ENCODE results near the gene IL6R. TPM values are rescaled to one million over a fixed set of nuclear protein-coding genes. Genes with fewer than 3 reads are reported as not detected.

IL6R gene
- total and polyA plus RNA-seq, 8 donors = 1.9 to 73.9 (median 21.1) TPM

DNA sequence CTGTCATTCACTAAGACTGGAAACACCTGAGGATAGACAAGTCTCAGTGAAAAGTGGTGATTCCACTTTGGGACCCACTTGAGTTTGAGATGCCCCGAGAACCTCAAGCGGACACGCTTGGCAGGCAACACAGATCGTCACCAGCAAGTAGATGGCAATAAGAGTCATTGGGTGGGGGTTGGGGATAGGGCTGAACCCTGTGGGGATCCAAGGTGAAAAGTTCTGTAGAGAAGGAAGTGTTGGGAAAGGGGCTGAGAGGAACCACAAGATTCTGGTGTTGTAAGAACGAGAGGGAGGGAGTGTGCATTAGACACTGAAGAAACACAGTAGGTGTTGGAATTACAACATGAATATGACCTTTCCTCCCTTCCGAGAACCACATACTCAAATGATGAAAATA lies 51.5 kb downstream of the IL6R start:
- intact Hi-C loops (cut with DNase I; ENCODE audit: low total_unique reads) = no loop called here
- TF ChIP-seq, protein P1, sequence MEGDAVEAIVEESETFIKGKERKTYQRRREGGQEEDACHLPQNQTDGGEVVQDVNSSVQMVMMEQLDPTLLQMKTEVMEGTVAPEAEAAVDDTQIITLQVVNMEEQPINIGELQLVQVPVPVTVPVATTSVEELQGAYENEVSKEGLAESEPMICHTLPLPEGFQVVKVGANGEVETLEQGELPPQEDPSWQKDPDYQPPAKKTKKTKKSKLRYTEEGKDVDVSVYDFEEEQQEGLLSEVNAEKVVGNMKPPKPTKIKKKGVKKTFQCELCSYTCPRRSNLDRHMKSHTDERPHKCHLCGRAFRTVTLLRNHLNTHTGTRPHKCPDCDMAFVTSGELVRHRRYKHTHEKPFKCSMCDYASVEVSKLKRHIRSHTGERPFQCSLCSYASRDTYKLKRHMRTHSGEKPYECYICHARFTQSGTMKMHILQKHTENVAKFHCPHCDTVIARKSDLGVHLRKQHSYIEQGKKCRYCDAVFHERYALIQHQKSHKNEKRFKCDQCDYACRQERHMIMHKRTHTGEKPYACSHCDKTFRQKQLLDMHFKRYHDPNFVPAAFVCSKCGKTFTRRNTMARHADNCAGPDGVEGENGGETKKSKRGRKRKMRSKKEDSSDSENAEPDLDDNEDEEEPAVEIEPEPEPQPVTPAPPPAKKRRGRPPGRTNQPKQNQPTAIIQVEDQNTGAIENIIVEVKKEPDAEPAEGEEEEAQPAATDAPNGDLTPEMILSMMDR (IDR thresholded peaks at IDR 0.05) = no peak
- TF ChIP-seq POLR2A (IDR thresholded peaks at IDR 0.05) = no peak
- no peak for TF ChIP-seq POLR2AphosphoS5 (IDR thresholded peaks at IDR 0.05)
- no peak for TF ChIP-seq EP300 (IDR thresholded peaks at IDR 0.05)
- H3K4me1 ChIP-seq = peaks cover 0 to 17% (median 8%) of the 10 kb centered on the region in 4 donors
- no peaks in the 10 kb centered on the region for H3K27me3 ChIP-seq
- WGBS, 5 donors = 89 to 97% (median 94%) methylated on average over 6 of the region's 6 CpGs
- peak overlapping the region in 2 of 5 donors; percentile 46 to 57 for H3K27ac ChIP-seq
- DNase-seq = no peak
- peaks cover 29 to 95% (median 85%) of the 10 kb centered on the region in 4 donors for H3K36me3 ChIP-seq
- no peaks in the 10 kb centered on the region for H3K9me3 ChIP-seq
- H3K4me3 ChIP-seq = no peak overlapping the region

DNA sequence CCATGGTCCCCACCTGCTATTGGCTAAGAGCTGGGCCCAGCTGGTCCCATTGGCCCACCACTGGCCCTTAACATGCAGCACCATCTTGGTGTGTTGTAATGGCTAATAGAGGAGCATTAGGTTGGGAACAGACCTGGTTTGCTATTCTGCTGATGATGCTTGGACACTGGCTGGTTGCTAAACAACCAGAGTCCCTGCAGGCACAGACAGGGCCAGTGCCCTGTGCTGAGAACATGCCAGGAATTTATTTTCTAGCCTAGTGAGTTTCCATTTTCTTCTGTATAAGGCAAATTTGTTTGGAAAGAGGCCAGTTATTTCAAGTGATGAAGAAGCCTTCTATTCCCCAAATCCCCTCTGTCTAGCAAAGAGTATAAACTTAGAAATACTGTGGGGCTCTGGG lies 53.9 kb downstream of the IL6R start:
- no peaks in the 10 kb centered on the region for H3K9me3 ChIP-seq
- no peak for DNase-seq
- H3K4me1 ChIP-seq = peaks cover 0 to 23% (median 7%) of the 10 kb centered on the region in 4 donors
- no peak overlapping the region for H3K27ac ChIP-seq
- TF ChIP-seq, protein P1 (IDR thresholded peaks at IDR 0.05) = no peak
- no peak for TF ChIP-seq POLR2A (IDR thresholded peaks at IDR 0.05)
- no peak for TF ChIP-seq EP300 (IDR thresholded peaks at IDR 0.05)
- no peak for TF ChIP-seq POLR2AphosphoS5 (IDR thresholded peaks at IDR 0.05)
- intact Hi-C loops (cut with DNase I; ENCODE audit: low total_unique reads) = no loop called here
- H3K36me3 ChIP-seq = peaks cover 21 to 80% (median 60%) of the 10 kb centered on the region in 4 donors
- no peak overlapping the region for H3K4me3 ChIP-seq
- H3K27me3 ChIP-seq = no peaks in the 10 kb centered on the region

DNA sequence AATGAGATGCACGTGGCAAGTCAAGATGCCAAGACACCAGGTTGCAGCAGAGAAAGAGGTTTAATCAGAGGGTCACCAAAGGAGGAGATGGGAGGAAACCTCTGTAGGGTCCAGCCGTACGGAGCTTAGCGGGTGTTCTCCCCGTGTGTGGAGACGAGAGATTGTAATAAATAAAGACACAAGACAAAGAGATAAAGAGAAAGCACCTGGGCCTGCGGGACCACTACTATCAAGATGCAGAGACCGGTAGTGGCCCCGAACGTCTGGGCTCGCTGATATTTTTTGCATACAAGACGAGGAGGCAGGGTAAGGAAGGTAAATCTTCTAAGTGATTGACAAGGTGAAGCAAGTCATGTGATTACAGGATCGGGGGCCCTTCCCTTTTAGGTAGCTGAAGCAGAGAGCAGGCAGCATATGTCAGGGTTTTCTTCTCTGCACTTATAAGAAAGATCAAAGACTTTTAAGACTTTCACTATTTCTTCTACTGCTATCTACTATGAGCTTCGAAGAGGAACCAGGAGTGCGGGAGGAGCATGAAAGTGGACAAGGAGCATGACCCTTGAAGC lies 55.6 kb downstream of the IL6R start:
- Histone ChIP-seq H3K36me3 (peaks cover 16 to 78% (median 56%) of the 10 kb centered on the region in 4 donors), H3K4me3 (no peak overlapping the region), H3K9me3 (no peaks in the 10 kb centered on the region), H3K4me1 (peaks cover 0 to 37% (median 7%) of the 10 kb centered on the region in 4 donors), H3K27ac (peak overlapping the region in 1 of 5 donors; percentile 29), H3K27me3 (no peaks in the 10 kb centered on the region)
- DNase-seq = no peak
- 58 to 74% (median 62%) methylated on average over 15 of the region's 15 CpGs for WGBS, 5 donors
- no peak for TF ChIP-seq POLR2AphosphoS5 (IDR thresholded peaks at IDR 0.05)
- intact Hi-C loops (cut with DNase I; ENCODE audit: low total_unique reads) = loop anchor here (10.0 kb wide), 1 partner anchor 56 kb away; the partner anchor contains the start of gene IL6R

DNA sequence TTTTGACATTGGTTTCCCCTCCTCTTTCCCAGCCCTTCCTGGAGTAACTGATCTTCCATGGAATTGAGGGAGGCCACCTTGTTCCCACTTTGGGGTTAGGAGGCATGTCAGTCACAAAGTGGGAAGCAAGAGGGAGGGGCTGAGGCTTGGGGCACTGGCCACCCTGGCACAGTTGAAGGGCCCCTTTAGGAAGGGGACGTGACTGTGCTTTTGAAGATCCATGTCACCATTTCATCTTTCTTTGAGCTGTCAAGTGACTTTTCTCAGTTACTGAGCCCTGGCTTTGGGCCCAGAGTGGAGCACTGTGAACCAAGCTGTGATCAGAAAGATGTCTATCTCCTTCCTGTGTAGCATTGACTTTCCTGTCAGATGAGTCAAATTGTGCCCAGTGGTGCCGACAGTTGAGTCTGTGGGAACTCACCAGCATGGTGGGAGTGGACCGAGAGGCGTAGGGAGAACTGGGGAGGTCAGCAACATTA lies 58.4 kb downstream of the IL6R start:
- Histone ChIP-seq H3K27ac (peak overlapping the region in 4 of 5 donors; percentile 44 to 75 (median 66)), H3K36me3 (peaks cover 15 to 64% (median 38%) of the 10 kb centered on the region in 4 donors), H3K9me3 (no peaks in the 10 kb centered on the region), H3K27me3 (no peaks in the 10 kb centered on the region), H3K4me3 (no peak overlapping the region), H3K4me1 (peaks cover 0 to 54% (median 14%) of the 10 kb centered on the region in 4 donors)
- no peak for TF ChIP-seq POLR2AphosphoS5 (IDR thresholded peaks at IDR 0.05)
- TF ChIP-seq EP300 (IDR thresholded peaks at IDR 0.05) = no peak
- TF ChIP-seq, protein P1 (IDR thresholded peaks at IDR 0.05) = no peak
- TF ChIP-seq POLR2A (IDR thresholded peaks at IDR 0.05) = no peak
- intact Hi-C loops (cut with DNase I; ENCODE audit: low total_unique reads) = loop anchor here (10.0 kb wide), 1 partner anchor 59 kb away; the partner anchor contains the start of gene IL6R
- 43 to 73% (median 54%) methylated on average over 4 of the region's 4 CpGs for WGBS, 5 donors
- DNase-seq = no peak
